Activated CD8-positive, alpha-beta memory T cell treated with anti-CD3 and anti-CD28 coated beads, Interleukin-2, amount 50 U/mL, for 24 hours (primary cell): ENCODE measurements around the gene WSCD1.

ENCODE experiments used
- DNase-seq: peaks from one replicate; pipeline ENCODE4 v3.0.0-alpha.2; 2020; ENCODE audit errors: extremely low read depth

Gene WSCD1

DNA sequence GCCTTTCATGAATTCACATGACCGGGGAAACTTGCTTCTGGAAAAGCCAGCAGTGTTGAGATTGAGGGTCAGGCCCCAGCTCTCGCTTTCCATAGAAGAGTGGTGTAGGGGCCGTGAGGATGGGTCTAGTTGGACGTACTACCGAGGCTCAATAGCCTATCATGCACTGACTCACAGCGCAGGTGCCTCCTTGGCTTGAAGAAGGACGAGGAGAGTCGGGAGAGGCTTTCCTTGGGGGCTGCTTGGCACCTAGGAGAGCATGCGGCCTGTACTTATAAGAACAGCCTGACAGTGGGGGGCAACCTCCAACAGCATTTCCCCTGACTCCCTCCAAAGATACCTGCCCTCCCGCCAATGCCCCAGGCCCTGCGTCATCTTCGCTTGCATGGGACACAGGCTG lies 37.6 kb downstream of the WSCD1 start:
- no peak for DNase-seq

- no peak for DNase-seq
Observed at GRCh38 chr17:6108382-6108781, 38.2 kb downstream of the WSCD1 start.

DNA sequence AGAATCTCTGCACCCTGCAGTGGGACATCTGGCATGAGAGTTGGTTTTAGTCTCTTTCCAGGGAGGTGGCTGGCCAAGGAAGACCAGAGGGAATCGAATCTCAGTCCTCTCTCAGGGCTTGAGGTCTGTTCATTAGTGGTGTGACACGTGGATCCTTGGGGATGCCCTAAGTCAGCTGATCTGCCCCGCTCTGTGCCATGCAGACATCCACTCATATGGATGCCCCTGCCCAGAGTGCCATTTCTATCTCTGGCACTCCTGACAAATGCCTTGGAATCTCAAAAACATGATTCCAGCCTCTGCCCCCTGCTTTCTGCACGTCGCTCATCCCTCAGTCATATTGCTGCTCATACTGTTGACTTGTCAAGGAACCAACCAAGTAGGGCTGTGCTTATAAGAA lies 38.8 kb downstream of the WSCD1 start:
- no peak for DNase-seq

GRCh38 chr17:6109536-6109935 lies 39.4 kb downstream of the WSCD1 start:
- no peak for DNase-seq

- no peak for DNase-seq
Observed at GRCh38 chr17:6110088-6110487, 39.9 kb downstream of the WSCD1 start.

- no peak for DNase-seq
Observed at GRCh38 chr17:6110592-6110991, 40.4 kb downstream of the WSCD1 start.

- DNase-seq = no peak
Observed at GRCh38 chr17:6120351-6120750, 50.2 kb downstream of the WSCD1 start.

DNA sequence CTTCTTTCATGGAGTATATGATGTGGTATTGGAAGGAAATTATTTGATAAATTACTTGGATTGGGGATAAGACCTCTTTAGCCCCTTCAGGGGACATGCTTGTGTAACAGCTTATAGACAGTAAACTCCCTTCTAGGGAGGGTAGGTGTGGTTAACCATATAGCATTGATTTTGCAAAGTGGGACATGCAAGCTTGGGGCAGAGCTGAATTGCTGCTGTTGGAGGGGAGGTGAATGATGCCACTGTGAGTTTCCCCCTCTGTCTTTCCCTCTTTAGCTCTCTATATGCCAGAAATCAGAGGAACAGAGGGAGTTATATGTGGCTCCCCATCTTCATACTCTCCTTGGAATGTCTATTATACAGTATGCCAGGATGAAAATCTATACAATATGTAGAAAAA lies 54.7 kb downstream of the WSCD1 start:
- no peak for DNase-seq

- DNase-seq = no peak
Observed at GRCh38 chr17:6126768-6127167, 56.6 kb downstream of the WSCD1 start.

DNA sequence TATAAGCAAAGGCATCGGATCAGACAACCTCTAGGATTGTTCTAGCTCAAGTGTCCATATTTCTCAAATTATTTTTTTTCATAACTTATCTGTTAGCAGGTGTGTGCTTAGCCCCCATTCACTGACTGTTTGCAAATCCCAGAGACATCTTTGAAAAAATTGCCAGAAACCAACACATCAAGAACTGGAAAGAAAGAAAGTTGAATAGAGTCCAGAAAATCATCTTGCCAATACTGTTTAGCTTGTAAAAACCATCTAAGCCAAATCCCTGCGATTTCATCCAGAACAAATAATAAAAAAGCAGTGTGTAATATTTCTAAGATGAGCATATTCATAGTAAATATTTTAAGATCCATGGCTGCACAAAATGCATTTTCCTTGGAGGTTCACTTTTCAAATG lies 64.5 kb downstream of the WSCD1 start:
- DNase-seq = no peak

- DNase-seq = no peak
Observed at GRCh38 chr17:6135236-6135635, 65.1 kb downstream of the WSCD1 start.

DNA sequence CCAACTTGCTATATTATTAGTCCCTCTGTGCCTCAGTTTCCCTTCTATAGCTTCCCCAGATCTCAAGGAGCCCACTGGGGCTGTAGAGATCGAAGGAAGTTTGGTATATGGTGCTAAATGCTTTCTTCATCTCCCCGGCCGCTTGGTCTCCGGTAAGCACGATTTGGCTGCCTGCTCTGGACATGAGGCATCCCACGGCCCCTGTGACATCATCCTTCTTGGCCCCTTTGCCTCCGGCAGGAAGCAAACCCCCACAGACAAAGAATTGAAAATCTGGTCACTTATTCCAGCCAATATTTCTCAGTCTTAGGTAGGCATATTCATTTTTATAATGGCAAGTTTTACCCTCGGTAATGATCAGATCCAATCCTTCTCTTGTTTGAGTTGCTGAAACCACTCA lies 65.8 kb downstream of the WSCD1 start:
- DNase-seq = no peak

DNA sequence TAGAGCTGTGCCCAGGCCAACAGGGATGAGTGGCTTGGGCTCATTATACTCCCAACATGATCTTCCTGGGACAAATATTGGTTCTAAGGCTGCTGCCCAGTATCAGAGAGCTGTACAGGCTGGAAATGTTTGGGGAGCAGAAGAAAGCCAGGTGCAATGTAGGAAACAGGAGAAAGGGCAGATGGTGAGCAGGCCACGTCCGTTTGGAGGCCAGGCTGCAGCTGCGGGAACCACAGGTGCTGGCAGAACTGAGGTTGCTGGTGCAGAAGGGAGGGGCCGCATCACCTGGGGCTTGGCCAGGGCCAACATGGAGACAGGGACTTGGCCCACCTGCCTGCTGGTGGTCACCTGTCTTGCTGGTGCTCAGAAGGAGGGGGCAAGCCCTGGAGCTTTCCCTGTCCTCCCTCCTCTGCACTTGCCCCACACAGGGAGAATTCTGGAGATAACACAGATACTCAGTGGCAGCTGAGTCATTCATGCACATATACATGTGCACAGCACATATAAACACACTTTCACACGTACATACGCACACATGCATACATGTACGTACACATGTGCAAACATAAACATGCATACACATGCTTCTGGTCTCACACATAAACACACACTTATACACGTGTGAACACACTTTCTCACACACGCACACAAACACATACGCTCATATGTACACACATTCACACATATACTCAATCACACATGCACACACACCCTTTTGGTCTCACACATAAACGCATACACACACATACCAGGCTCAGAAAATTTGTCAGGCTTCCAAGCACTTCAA lies 67.7 kb downstream of the WSCD1 start:
- DNase-seq = no peak

DNA sequence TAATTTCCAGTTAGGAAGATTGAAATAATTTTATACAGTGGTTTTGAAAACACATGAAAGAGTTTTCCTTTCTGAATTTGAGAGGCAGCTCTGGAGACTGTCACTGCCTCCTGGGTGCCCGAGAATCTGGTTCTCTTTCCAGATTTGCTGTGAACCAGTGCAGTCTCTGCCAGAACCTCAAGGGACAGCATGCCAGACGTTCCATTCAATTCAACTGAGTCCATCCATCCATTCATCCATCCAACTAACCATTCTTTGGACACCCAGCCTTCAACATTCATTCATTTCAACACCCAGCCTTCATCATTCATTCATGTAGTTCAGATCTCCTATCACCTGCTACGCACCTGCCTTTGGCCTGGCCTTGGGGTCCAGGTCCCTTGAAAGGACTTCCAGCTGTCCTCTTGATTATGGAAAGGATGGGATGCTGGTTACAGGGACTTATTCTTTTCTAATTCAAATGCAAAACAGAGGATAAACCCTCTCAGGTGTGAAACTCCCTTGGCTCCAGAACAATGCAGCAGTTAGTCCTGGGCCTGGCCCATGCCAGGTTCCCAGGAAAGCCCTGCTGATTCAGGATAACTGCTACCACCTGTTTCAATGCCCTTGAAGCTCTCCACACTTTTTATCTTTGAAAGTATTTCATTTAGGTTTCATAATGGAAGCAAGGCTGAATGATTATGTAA lies 68.7 kb downstream of the WSCD1 start:
- no peak for DNase-seq

- DNase-seq = no peak
Observed at GRCh38 chr17:6139447-6139832, 69.3 kb downstream of the WSCD1 start.

DNA sequence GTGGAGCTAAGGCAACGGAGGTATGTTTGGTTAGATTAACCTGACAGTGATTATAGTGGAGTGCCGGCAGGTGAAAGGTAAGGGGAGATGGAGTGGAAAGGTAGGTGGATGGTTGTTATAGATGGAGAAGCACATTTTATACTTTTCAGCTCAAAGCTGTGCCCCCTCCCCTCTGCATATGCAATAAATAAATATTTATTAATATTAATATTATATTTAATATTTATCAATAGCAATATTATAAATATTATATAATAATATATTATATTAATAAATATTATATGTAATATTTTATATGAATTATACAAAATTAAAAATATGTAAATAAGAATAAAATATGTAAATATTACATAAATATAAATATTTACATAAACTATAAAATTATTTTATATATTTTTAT lies 70.0 kb downstream of the WSCD1 start:
- DNase-seq = no peak

DNA sequence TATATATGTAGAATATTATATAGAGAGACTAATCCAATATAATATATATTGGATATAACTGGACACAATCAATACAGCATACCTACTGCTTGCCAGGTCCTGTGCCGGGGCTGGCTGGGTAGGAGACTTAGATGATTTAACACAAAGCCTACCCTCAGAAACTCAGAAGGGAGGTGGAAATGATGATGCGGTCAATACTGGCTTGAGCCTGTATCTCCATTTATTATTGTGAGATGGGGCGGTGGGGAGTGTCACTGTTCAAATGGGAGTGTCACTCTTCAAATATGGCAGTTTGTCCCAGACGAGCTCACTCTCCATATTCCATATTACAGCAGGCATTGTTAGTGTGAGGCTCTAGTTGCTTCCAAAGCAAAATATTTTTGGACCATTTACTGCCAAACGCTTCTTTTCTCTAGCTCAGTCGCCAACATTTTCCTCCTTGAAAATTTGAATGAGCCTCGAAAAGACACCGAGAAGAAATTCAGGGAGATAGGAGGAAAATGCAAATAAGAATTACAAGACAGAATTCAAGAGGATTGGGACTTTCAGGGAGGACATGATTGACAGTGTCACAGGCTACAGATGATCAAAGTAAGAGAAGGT lies 70.7 kb downstream of the WSCD1 start:
- no peak for DNase-seq

DNA sequence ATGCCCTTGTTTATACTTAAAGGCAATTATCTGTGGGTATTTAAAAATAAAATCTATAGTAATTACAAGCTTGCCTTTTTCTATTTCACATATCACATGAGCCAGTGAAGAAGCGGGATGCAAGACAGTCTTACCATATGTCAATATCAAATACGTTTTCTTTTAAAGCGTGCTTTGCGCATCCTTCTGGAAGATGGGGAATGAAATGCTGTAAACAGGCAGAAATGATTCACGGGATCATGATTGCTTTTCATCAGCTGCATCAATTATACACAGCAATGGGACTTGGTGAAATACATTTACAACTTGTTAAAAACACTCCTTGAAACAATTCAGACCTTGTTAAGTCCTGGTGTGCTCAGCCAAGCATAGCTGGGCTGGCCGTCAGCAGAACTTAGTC lies 72.5 kb downstream of the WSCD1 start:
- DNase-seq = no peak

DNA sequence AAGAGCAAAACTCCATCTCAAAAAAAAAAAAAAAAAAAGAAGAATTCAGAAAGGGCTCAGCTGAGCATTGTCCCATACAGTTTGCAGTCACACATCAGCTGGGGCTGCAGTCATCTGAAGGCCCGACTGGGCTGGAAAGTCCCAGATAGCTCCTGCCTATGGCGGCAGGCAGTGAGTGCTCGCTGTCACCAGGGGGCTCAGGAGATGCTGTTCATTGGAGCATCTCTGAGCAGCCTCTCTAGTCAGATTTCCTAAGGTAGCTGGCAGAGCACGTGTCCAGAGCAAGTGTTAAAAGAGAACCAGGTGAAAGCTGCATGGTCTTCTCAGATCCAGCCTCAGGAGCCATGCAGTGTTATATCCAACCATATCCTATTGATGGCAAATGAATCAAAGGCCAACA lies 75.8 kb downstream of the WSCD1 start:
- DNase-seq = no peak

- DNase-seq = no peak
Observed at GRCh38 chr17:6147042-6147441, 76.9 kb downstream of the WSCD1 start.

DNA sequence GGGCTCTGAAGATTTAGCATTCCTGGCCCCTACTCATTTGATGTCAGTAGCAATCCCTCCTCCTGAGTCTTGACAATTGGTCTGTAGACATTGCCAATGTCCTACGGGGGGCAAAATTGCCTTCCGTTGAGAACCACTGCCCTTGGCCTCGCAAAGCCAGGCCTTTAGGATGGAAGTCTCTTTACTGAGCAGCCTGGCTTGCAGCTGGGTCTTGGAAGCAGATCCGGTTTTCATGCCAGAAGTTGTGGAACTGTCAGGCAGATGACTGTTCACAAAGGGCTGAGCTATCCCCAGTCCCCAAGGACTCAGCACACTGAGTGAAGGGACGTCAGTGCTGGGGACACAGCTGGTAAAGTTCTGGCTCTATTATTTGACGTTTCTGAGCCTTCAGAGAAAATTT lies 83.2 kb downstream of the WSCD1 start:
- no peak for DNase-seq

DNA sequence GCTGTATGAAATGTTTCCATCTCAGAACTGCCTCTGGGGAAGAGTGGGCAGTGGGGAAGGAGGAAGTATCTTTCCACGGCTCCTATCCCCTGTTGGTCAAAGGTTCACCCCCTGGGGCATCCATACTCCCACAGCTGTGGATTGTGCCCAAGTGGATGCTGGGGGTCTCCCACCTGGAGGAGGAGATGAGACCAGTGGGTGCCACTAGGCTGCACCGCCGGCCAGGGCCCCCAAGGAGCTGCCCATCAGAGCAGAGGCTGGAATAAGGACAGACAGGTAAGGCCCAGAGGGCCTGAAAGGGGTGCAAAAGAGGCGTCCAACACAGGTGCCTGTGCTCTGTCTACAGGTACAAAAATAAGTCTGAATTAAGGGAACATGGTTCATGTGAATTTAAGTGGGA lies 87.5 kb downstream of the WSCD1 start:
- DNase-seq = no peak

GRCh38 chr17:6159541-6160231 lies 89.5 kb downstream of the WSCD1 start:
- DNase-seq = no peak
